Measurements from ENCODE around the gene KLF12.

GRCh38 chr13:74136084-74136658 is 2.0 kb upstream of the KLF12 start:
- TF ChIP-seq POLR2A (IDR thresholded peaks at IDR 0.05; ENCODE audit: low read length) = no peak
- TF ChIP-seq GATA1 (IDR thresholded peaks at IDR 0.05; ENCODE audit: low read depth, low read length) = no peak
